HUES48 (cell line): Measurements from ENCODE around the gene PELI2.

Experiments used
- H3K27ac ChIP-seq: one replicate; pipeline ENCODE4 v1.7.0; 2013; ENCODE audit warnings: low read depth, low read length, inconsistent platforms
- H3K27me3 ChIP-seq: 2 replicates; pipeline ENCODE4 v1.6.1; 2013; ENCODE audit warnings: mild to moderate bottlenecking, low read length; ENCODE audit not compliant: control insufficient read depth, insufficient read depth
- H3K36me3 ChIP-seq: 2 replicates; pipeline ENCODE4 v1.6.1; 2013; ENCODE audit warnings: low read length; ENCODE audit not compliant: control insufficient read depth, insufficient read depth
- H3K4me1 ChIP-seq: 2 replicates; pipeline ENCODE4 v1.6.1; 2013; ENCODE audit warnings: mild to moderate bottlenecking, low read length; ENCODE audit not compliant: control insufficient read depth, insufficient read depth
- H3K4me3 ChIP-seq: 2 replicates; pipeline ENCODE4 v1.5.1; 2013; ENCODE audit warnings: mild to moderate bottlenecking, low read depth, low read length
- H3K9ac ChIP-seq: 2 replicates; pipeline ENCODE4 v1.6.1; 2013; ENCODE audit warnings: mild to moderate bottlenecking, low read depth, low read length, moderate library complexity
- H3K9me3 ChIP-seq: 2 replicates; pipeline ENCODE4 v1.6.1; 2013; ENCODE audit warnings: low read length; ENCODE audit not compliant: control insufficient read depth, insufficient read depth

The PELI2 gene

DNA sequence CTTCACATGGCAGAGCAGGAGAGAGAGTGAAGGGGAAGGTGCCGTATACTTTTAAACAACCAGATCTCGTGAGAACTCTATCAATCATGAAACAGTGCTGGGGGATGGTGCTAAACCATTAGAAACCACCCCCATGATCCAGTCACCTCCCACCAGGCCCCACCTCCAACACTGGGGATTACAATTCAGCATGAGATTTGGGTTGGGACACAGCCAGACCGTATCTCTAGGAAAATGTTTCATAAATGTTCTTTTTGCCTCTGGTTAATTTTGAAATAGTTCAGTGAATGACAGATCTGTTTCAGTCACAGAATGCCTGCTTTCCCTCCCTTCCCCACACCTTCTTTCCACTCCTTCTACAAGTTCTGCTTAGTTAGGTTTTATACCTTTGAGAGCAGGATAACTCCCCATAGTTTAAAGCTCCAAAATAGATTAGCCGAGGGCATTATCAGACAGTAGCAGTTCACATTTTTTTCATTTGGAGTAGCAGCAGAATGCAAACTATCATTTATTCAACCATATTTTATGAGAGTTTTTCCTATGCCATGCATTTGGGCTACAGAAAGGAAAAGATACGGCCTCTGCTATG is 27.1 kb downstream of the PELI2 start:
- no peak overlapping the region for H3K27ac ChIP-seq
- no peak overlapping the region for H3K4me3 ChIP-seq
- H3K9me3 ChIP-seq: no peaks in the 10 kb centered on the region
- H3K27me3 ChIP-seq: no peaks in the 10 kb centered on the region
- no peaks in the 10 kb centered on the region for H3K36me3 ChIP-seq
- H3K9ac ChIP-seq: no peak overlapping the region
- H3K4me1 ChIP-seq: peaks cover 34% of the 10 kb centered on the region

GRCh38 chr14:56145965-56146364 is 27.8 kb downstream of the PELI2 start:
- Histone ChIP-seq H3K27ac (no peak overlapping the region), H3K27me3 (no peaks in the 10 kb centered on the region), H3K4me1 (peaks cover 34% of the 10 kb centered on the region), H3K9ac (no peak overlapping the region), H3K4me3 (no peak overlapping the region), H3K36me3 (no peaks in the 10 kb centered on the region), H3K9me3 (no peaks in the 10 kb centered on the region)

- Histone ChIP-seq H3K27me3 (no peaks in the 10 kb centered on the region), H3K9me3 (no peaks in the 10 kb centered on the region), H3K36me3 (no peaks in the 10 kb centered on the region), H3K4me1 (peaks cover 34% of the 10 kb centered on the region), H3K4me3 (no peak overlapping the region), H3K27ac (no peak overlapping the region), H3K9ac (no peak overlapping the region)
These were observed 29.2 kb downstream of the PELI2 start for GRCh38 chr14:56147449-56147848.

- H3K9ac ChIP-seq: no peak overlapping the region
- peaks cover 34% of the 10 kb centered on the region for H3K4me1 ChIP-seq
- H3K36me3 ChIP-seq: no peaks in the 10 kb centered on the region
- no peak overlapping the region for H3K27ac ChIP-seq
- H3K27me3 ChIP-seq: no peaks in the 10 kb centered on the region
- no peaks in the 10 kb centered on the region for H3K9me3 ChIP-seq
- no peak overlapping the region for H3K4me3 ChIP-seq
These were observed 30.0 kb downstream of the PELI2 start for GRCh38 chr14:56147986-56148901.

GRCh38 chr14:56149151-56149550 is 30.9 kb downstream of the PELI2 start:
- peaks cover 34% of the 10 kb centered on the region for H3K4me1 ChIP-seq
- H3K9ac ChIP-seq: no peak overlapping the region
- no peaks in the 10 kb centered on the region for H3K36me3 ChIP-seq
- H3K27me3 ChIP-seq: no peaks in the 10 kb centered on the region
- H3K27ac ChIP-seq: no peak overlapping the region
- H3K4me3 ChIP-seq: no peak overlapping the region
- no peaks in the 10 kb centered on the region for H3K9me3 ChIP-seq

DNA sequence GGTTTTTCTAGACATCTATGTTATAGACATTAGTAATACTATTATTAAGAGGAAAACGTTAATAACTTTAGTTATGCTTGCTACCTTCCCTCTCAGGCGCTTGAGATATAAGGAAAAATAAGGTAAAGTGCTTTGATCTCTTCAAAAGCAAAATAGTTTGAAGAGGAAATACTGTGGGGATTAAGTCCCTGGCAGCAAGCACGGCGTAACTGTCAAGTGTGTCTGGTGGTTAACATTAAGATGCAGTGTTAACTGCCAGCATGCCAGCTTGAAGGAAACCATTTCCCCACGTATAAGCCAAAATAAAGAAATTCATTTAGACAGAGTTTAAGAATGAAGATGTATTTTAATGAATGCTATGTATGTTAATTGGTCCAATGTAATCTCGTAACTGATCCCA is 31.8 kb downstream of the PELI2 start:
- H3K27ac ChIP-seq: no peak overlapping the region
- H3K36me3 ChIP-seq: no peaks in the 10 kb centered on the region
- H3K27me3 ChIP-seq: no peaks in the 10 kb centered on the region
- H3K4me3 ChIP-seq: no peak overlapping the region
- H3K4me1 ChIP-seq: peaks cover 30% of the 10 kb centered on the region
- H3K9me3 ChIP-seq: no peaks in the 10 kb centered on the region
- no peak overlapping the region for H3K9ac ChIP-seq

GRCh38 chr14:56150645-56151345 is 32.6 kb downstream of the PELI2 start:
- H3K27me3 ChIP-seq: no peaks in the 10 kb centered on the region
- no peak overlapping the region for H3K4me3 ChIP-seq
- H3K9ac ChIP-seq: no peak overlapping the region
- peaks cover 22% of the 10 kb centered on the region for H3K4me1 ChIP-seq
- no peak overlapping the region for H3K27ac ChIP-seq
- H3K9me3 ChIP-seq: no peaks in the 10 kb centered on the region
- H3K36me3 ChIP-seq: no peaks in the 10 kb centered on the region

GRCh38 chr14:56152221-56152620 is 34.0 kb downstream of the PELI2 start:
- Histone ChIP-seq H3K27me3 (no peaks in the 10 kb centered on the region), H3K27ac (no peak overlapping the region), H3K4me3 (no peak overlapping the region), H3K9ac (no peak overlapping the region), H3K4me1 (peaks cover 22% of the 10 kb centered on the region), H3K36me3 (no peaks in the 10 kb centered on the region), H3K9me3 (no peaks in the 10 kb centered on the region)

GRCh38 chr14:56153267-56153666 is 35.1 kb downstream of the PELI2 start:
- Histone ChIP-seq H3K27me3 (no peaks in the 10 kb centered on the region), H3K27ac (no peak overlapping the region), H3K4me3 (no peak overlapping the region), H3K4me1 (peaks cover 18% of the 10 kb centered on the region), H3K9me3 (no peaks in the 10 kb centered on the region), H3K9ac (no peak overlapping the region), H3K36me3 (no peaks in the 10 kb centered on the region)

DNA sequence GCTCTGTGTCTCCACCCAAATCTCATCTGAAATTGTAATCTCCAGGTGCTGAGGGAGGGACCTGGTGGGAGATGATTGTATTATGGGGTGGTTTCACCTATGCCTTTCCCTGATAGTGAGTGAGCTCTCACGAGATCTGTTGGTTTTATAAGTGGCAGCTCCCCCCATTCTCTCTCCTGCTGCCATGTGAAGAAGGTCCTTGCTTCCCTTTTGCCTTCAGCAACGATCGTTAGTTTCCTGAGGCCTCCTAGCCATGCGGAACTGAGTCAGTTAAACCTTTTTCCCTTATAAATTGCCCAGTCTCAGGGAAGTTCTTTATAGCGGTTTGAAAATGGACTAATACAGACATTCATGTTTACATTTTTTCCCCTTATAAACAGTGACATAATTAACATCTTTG is 36.1 kb downstream of the PELI2 start:
- no peak overlapping the region for H3K27ac ChIP-seq
- H3K27me3 ChIP-seq: no peaks in the 10 kb centered on the region
- H3K36me3 ChIP-seq: no peaks in the 10 kb centered on the region
- H3K9ac ChIP-seq: no peak overlapping the region
- no peak overlapping the region for H3K4me3 ChIP-seq
- no peaks in the 10 kb centered on the region for H3K9me3 ChIP-seq
- peaks cover 8% of the 10 kb centered on the region; the same call in 1 of the 2 replicates for H3K4me1 ChIP-seq

DNA sequence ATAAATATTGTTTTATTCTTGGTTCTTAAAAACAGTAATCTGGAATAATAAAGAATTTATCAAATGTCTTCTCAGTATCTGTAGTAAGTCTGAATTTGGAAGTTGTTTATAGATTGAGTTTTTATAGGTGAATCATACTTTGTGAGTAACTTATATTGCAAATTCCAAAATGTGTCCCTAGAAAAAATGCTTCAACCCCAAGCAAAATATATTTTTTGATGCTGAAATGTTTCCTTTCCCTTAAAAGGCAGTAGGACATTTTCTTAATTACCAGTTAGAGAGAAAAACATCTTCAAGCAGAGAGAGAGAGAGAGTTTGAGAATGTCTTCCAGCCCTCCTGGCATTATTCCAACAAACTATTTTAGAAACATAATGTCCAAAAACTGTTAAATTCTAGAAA is 37.9 kb downstream of the PELI2 start:
- no peak overlapping the region for H3K4me3 ChIP-seq
- no peak overlapping the region for H3K9ac ChIP-seq
- no peaks in the 10 kb centered on the region for H3K27me3 ChIP-seq
- peaks cover 12% of the 10 kb centered on the region; the same call in 1 of the 2 replicates for H3K4me1 ChIP-seq
- H3K36me3 ChIP-seq: no peaks in the 10 kb centered on the region
- no peak overlapping the region for H3K27ac ChIP-seq
- no peaks in the 10 kb centered on the region for H3K9me3 ChIP-seq
